NCI-H526 treated with DMSO at 0.1 percent for 48 hours (cell line): ENCODE results near the gene PLXNA2.

Source experiments
- DNase-seq: peaks from one replicate; lab custom pipeline; 2025; lab: John Stamatoyannopoulos, UW

The PLXNA2 gene

GRCh38 chr1:208268541-208269337 is 24.6 kb upstream of the PLXNA2 start:
- DNase-seq, result no peak

DNA sequence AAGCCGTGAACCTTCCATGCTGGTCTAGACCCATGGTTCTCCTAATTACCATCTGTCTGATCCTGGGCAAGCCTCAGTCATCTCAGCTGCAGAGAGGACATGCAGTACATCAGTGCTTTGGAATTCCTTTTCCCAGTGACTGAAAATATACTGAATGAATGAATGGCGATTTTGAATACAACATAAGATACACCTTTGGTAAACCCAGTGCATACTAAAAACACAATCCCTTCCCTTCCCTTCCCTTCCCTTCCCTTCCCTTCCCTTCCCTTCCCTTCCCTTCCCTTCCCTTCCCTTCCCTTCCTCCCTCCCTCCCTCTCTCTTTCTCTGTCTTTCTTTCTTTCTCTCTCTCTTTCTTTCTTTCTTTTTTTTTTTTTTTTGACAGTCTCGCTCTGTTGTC is 21.3 kb upstream of the PLXNA2 start:
- no peak for DNase-seq

- DNase-seq, result no peak
Measured at GRCh38 chr1:208265122-208265469, 20.9 kb upstream of the PLXNA2 start.

DNA sequence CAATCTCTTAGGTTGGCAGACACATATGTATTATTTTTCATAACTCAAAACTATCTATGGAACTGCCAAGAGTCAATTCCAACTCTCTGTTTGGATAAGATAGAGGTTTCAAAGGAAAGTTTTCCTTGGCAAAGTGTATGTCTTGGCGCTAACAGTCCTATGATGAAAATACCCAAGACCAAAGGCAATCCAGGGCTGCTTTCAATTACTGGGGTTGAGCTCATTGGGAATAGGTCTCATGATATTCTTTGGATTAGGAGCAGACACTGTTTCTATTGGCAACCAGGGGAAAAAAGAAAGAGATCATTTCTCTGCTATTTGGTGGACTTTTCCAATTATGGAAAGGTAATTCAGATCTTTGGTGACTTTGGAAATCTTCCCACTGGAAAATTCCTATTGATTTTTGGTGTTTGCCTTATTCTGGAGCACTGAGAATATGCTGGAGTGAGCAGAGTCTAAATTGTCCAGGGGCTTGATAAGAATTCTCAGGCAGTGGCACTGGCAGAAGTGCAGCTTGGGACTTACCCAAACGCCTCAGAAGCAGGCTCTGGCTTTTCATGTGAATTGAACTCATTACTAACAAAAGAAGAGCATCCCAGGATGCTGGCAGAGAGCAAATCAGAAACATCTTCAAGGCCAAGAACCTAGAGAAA is 20.4 kb upstream of the PLXNA2 start:
- no peak for DNase-seq

- DNase-seq, result no peak
Measured at GRCh38 chr1:208261874-208262273, 17.7 kb upstream of the PLXNA2 start.

DNA sequence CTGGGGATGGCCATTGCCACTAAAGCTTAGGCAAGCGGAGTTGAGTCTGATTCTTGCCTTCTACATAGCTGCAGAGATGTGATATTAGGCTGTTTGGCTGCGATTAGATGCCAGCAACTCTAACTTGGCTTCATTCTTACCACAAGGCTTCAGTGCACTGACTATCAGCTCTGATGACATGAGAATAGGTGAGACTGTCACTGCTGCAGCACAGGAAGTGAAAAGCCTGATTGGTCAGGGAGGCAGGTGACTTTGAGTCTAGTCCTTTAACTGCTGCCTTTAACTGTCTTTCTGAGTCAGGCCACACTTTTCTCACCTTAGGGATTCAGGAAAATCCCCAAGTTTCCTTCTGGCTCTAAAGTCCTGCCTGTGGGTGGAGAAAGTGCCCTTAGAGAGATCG is 14.1 kb upstream of the PLXNA2 start:
- DNase-seq, result no peak

DNA sequence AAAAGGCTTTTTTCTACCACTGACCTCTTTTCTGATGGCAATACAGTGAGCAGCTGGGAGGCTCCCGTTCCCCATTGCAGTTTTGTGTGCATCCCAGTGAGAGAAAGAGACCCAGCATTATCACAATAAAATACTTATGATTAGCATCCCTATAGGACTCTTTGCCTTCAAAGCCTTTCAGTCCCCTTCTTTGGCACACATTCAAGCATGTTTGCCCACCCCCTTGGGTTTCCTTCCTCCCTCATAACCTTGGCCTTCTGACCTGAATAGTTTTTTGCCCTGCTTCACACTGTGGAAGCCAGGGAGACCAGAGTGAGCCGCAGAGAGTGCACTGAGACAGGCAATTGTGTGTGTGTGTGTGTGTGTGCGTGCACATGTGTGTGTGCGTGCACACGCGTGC is 13.2 kb upstream of the PLXNA2 start:
- DNase-seq, result no peak

DNA sequence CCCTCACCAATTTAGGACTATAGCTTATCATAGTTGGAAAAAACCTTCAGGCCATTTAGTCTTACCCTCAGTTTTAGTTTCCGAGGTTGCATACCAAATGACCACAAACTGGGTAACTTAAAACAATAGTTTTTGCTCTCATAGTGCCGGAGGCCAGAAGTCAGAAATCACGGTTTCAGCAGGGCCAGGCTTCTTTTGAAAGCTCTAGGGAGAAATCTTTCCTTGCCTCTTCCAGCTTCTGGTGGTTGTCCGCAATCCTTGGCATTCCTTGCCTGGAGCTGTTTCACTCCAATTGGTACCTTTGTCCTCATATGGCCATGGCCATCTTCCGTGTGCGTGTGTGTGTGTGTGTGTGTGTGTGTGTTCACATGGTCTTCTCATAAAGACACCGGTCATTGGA is 12.4 kb upstream of the PLXNA2 start:
- DNase-seq, result no peak

DNA sequence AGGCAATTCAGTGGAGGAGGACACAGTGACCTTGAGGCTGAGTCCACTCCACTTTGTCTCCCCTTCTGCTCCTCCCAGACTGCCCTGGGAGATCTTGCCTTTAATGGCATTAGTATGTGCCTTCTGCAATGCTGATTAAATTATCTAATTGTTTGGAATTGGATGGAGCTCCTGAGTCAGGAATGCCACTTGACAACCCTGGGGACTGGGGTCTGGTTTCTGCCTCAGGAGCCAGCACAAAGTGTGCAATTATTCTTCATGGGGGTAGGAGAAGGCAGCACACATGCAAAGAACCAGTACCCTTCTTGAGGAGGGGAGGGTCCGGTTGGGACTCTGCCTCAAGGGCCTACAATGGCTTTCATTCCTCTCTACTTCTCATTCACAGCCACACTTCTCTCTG is 11.9 kb upstream of the PLXNA2 start:
- DNase-seq, result no peak

GRCh38 chr1:208254862-208255261 is 10.7 kb upstream of the PLXNA2 start:
- no peak for DNase-seq

DNA sequence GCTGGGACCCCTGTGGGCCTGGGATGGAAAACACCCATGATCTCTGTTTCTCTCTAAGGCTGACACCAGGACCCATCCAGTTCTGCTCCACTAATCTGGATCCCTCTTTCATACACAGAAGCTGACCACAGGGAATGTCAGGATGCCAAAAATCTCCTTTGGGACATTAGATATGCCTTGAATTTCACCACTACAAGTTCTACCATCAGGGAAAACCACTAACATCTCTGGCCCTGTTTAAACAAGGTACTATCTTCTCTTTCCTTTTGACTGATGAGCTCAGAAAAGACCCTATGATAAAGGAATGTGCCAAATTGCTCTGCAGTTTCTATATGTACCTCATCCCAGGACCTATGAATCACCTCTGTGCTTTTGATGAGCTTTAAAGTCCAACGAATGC is 10.2 kb upstream of the PLXNA2 start:
- no peak for DNase-seq

- DNase-seq, result no peak
Measured at GRCh38 chr1:208252836-208253576, 8.8 kb upstream of the PLXNA2 start.

GRCh38 chr1:208251911-208252835 is 8.0 kb upstream of the PLXNA2 start:
- DNase-seq, result no peak

DNA sequence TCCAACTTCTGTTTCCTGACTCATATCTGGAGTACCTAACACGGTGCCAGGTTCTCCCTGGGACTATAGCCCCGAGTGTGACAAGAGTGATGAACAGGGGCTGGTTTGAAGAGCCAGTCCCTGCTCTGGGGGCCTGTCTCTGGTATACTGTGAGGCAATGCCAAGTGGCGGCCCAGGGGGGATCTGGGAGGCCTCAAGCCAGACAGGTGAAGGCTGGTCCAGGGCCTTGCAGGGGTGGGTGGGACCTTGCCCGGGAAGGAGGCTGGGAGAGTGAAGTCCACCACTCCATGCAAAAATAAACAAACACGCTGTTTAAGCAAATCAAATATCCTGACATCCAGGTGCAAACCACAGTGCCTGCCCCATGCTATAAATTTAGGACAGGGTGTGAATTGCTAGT is 6.8 kb upstream of the PLXNA2 start:
- DNase-seq, result peak; percentile 21

GRCh38 chr1:208250613-208251012 is 6.4 kb upstream of the PLXNA2 start:
- no peak for DNase-seq

GRCh38 chr1:208248991-208249696 is 5.0 kb upstream of the PLXNA2 start:
- DNase-seq, result no peak

DNA sequence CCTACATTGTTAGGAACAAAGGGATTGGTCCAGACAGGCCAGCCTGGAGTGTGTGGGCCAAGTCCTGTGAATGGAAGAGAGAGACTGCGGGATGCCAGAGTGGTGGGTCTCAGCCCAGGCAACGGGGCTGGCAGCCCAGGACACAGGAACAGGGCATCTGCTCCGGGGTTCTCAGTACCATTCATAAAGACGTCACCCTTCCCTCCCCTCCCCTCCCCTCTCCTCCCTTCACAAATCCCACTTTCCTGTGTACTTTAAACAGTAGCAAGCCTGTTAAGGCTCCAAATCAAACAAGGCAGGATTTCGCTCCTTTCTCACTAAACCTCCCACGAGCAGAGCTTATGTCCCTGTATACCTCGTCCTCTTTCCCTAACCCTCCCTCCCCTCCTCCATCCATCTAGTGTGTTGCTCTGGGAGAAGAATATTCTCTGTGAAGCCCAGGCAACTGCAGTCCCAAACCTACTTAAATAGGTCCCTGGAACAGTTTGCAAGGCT is 4.2 kb upstream of the PLXNA2 start:
- DNase-seq, result no peak

DNA sequence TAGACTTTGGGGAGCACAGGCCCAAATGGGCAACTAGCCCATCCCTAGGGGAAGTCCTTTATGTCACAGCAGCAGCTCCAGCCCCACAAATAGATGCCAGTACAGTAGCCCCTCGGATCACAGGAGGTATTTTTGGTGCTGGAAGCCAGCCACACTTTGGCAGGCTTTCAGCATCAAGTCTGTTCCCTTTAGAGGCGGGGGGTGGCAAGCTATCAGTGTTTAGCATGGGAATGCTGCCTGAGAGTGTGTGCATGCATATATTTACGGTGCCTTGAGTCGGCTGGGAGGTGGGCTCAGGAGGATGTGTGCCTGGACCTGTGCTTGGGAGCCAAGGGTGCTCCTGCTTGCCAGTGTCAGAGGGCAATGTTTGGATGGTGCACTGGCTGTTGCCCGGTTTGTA is 3.5 kb upstream of the PLXNA2 start:
- no peak for DNase-seq

DNA sequence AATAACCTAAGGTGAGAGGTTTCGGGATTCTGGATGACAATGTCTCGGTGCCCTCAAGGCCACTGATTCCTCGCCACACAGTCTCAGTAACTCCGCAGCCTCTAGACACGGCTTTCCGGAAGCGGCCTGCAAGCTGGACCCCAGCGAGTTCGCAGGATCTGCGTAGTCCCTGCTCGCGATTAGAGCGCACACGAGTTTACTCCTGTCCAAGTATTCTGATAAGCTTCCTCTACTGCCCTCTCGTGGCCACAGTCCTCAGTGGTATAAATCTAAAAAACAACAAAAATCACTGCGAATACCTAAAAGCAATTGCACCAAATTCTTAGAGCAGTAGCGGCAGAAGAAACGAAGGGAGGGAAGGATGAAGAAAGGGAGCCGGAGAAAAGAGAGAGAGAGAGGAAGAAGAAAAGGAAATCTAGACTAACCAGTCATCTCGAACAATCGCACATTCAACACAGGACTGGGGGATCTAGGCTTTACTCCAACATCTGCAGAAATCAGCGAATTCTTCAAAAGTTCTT is 1.1 kb upstream of the PLXNA2 start:
- peak; percentile 72 for DNase-seq

DNA sequence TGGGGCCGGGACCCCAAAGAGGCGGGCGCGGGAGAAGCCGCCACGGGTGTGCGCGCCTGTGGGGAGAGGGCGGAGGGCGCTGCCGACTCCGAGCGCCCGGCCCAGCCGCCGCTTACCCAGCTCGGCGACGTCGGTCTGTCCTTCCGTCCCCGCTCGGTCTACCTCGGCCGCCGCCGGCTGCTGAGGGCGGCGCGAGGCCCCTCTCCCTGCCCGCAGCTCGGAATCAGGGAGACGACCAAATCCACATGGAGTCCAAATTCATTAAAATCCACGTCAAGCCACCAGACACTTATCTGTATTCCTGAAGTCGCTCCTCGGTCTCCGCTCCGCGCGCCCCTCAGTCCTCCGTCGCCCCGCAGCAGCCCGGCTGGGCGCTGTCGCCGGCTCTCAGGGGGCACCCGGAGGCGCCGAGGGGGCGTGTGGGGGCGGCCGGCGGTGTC is 637 bp downstream of the PLXNA2 start:
- peak; percentile 29 for DNase-seq

- no peak for DNase-seq
Measured at GRCh38 chr1:208242941-208243526, 1.1 kb downstream of the PLXNA2 start.
